HepG2 (cell line): ENCODE results near the gene SART1. TPM values are rescaled to one million over a fixed set of nuclear protein-coding genes. Genes with fewer than 3 reads are reported as not detected.

Experiments used
- ATF1 ChIP-seq: IDR thresholded peaks from 2 replicates; pipeline ENCODE4 v1.6.1; 2016; ENCODE audit warnings: mild to moderate bottlenecking, control low read depth
- CCDC6 ChIP-seq: sonication (generic); formaldehyde crosslinking; IDR thresholded peaks from 2 replicates; pipeline ENCODE4 v1.8.1; 2022; ENCODE audit warnings: mild to moderate bottlenecking, missing genetic modification reagents, moderate library complexity
- HIVEP1 ChIP-seq: sonication (generic); formaldehyde crosslinking; IDR thresholded peaks from 2 replicates; pipeline ENCODE4 v1.4.0; 2020; ENCODE audit warnings: mild to moderate bottlenecking, missing genetic modification reagents
- NBN ChIP-seq: fragments of 450-650 bp; conservative IDR thresholded peaks from 2 replicates; pipeline ENCODE4 v1.6.1; 2017
- NKX3-1 ChIP-seq: sonication (generic); formaldehyde crosslinking; IDR thresholded peaks from 2 replicates; pipeline ENCODE4 v1.5.0; 2020; ENCODE audit warnings: missing genetic modification reagents
- SATB2 ChIP-seq: sonication (generic); formaldehyde crosslinking; IDR thresholded peaks from 2 replicates; pipeline ENCODE4 v1.5.0; 2020; ENCODE audit warnings: missing genetic modification reagents
- ZNF33A ChIP-seq: sonication (generic); formaldehyde crosslinking; IDR thresholded peaks from 2 replicates; pipeline ENCODE4 v1.5.1; 2020; ENCODE audit warnings: missing genetic modification reagents, mild to moderate bottlenecking, moderate library complexity, borderline replicate concordance
- ZNF572 ChIP-seq: sonication (generic); formaldehyde crosslinking; IDR thresholded peaks from 2 replicates; pipeline ENCODE4 v1.5.1; 2020; ENCODE audit warnings: mild to moderate bottlenecking, missing genetic modification reagents
- ZNF7 ChIP-seq: IDR thresholded peaks from 2 replicates; pipeline ENCODE4 v1.6.1; 2016; ENCODE audit warnings: missing biosample characterization, missing genetic modification reagents
- polyA plus RNA-seq, 8 experiments: library from polyadenylated mRNA; depleted of rRNA in 3 of 8; stranded (reverse) in 7 of 8; unstranded in 1 of 8; fragments of >200 nt; fragmentation: Illumina TruSeq in 4 of 8; extraction: Trizol in 4 of 8; gene quantifications; 2 replicates each; pipeline versions ENCODE4 v1.2.1 to v1.2.3, GENCODE V29; 2011 to 2016; ENCODE audit warnings: low read depth in 4 of 8, missing spikeins in 1 of 8, mixed read lengths in 1 of 8; ENCODE audit not compliant: insufficient read depth in 1 of 8
- total RNA-seq, 5 experiments: library from RNA; depleted of rRNA; stranded (reverse); fragments of >200 nt; fragmentation: Illumina TruSeq; extraction: Trizol; gene quantifications; 2 replicates each; pipeline ENCODE4 v1.2.3, GENCODE V29; 2016; ENCODE audit warnings: low read depth in 1 of 5
- TF ChIP-seq, protein P1 (sequence below): sonication (generic); formaldehyde crosslinking; conservative IDR thresholded peaks from 2 replicates; pipeline ENCODE4 v1.4.0; 2020; ENCODE audit warnings: mild to moderate bottlenecking, missing genetic modification reagents, moderate library complexity
- TF ChIP-seq, protein P2 (sequence below): sonication (generic); formaldehyde crosslinking; IDR thresholded peaks from 2 replicates; pipeline ENCODE4 v1.4.0; 2020; ENCODE audit warnings: mild to moderate bottlenecking, missing genetic modification reagents
- TF ChIP-seq, protein P3 (sequence below): sonication (generic); formaldehyde crosslinking; IDR thresholded peaks from 2 replicates; pipeline ENCODE4 v1.5.0; 2020; ENCODE audit warnings: mild to moderate bottlenecking, missing genetic modification reagents, borderline replicate concordance
- TF ChIP-seq, protein P4 (sequence below): sonication (generic); formaldehyde crosslinking; IDR thresholded peaks from 2 replicates; pipeline ENCODE4 v1.4.0; 2020; ENCODE audit warnings: missing genetic modification reagents, low read depth, mild to moderate bottlenecking, borderline replicate concordance

Gene SART1
- total and polyA plus RNA-seq, 2 of the 13 experiments (the other 11 are each of a cell fraction or from before 2014, with no cell fraction given): 11.3 to 22.5 TPM

DNA sequence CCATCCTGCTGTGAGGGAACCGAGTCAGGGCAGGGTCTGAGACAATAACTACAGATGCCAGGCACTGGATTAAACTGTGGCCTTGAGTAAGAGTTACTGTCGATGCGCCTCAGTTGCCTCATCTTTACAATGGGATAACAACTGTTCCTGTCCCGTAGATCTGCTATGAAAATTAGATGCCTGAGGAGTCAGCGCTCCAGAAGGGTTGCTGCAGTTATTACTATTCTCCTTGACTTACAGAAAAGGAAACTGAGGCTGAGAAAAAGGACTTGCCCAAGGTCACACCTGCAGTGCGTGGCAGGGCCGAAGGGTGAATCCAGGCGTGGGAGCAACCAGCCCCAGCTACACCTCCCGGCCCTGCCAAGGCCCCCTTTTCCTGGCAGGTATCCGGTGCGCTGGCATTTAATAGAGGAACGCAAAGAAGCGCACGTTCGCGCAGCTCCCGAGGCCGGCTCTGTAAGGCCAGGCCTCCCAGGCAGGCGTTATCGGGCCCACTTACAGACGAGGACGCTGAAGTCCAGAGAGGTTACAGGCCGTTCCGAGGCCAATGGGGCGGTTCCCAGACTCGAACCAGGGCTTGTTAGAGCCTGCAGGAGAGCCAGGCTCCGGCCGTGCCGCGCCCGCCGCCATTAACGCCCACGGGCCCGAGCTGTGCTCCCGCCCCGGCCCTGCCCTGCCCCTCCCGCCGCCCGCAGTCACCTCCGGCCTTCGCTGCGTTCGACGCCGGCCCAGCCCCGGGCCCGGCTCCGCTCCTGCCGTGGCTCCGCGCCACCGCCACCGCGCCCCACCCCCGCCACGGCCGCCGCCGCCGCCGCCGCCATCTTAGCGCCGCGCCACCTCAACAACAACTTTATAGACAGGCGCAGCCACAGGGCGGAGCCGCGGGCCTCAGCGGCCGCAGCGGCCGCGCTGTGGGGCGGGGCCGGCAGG is 43.1 kb upstream of the SART1 start, which contains the start of gene C11orf68 (continued):
- TF ChIP-seq ATF1: no peak
- peak; percentile 8; the same call in 1 of the 2 replicates for TF ChIP-seq ZNF572 (CRISPR knock-in tag)
- TF ChIP-seq, protein P1, sequence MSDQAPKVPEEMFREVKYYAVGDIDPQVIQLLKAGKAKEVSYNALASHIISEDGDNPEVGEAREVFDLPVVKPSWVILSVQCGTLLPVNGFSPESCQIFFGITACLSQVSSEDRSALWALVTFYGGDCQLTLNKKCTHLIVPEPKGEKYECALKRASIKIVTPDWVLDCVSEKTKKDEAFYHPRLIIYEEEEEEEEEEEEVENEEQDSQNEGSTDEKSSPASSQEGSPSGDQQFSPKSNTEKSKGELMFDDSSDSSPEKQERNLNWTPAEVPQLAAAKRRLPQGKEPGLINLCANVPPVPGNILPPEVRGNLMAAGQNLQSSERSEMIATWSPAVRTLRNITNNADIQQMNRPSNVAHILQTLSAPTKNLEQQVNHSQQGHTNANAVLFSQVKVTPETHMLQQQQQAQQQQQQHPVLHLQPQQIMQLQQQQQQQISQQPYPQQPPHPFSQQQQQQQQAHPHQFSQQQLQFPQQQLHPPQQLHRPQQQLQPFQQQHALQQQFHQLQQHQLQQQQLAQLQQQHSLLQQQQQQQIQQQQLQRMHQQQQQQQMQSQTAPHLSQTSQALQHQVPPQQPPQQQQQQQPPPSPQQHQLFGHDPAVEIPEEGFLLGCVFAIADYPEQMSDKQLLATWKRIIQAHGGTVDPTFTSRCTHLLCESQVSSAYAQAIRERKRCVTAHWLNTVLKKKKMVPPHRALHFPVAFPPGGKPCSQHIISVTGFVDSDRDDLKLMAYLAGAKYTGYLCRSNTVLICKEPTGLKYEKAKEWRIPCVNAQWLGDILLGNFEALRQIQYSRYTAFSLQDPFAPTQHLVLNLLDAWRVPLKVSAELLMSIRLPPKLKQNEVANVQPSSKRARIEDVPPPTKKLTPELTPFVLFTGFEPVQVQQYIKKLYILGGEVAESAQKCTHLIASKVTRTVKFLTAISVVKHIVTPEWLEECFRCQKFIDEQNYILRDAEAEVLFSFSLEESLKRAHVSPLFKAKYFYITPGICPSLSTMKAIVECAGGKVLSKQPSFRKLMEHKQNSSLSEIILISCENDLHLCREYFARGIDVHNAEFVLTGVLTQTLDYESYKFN (CRISPR knock-in tag): no peak
- 0 out of 2 replicates have a peak, but pooled peaks have one; percentile 64 for TF ChIP-seq ZNF33A (CRISPR knock-in tag)
- TF ChIP-seq HIVEP1 (CRISPR knock-in tag): no peak
- TF ChIP-seq, protein P2, sequence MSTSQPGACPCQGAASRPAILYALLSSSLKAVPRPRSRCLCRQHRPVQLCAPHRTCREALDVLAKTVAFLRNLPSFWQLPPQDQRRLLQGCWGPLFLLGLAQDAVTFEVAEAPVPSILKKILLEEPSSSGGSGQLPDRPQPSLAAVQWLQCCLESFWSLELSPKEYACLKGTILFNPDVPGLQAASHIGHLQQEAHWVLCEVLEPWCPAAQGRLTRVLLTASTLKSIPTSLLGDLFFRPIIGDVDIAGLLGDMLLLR (CRISPR knock-in tag): no peak
- TF ChIP-seq CCDC6 (CRISPR knock-in tag): 0 out of 2 replicates have a peak, but pooled peaks have one; percentile 34
- no peak for TF ChIP-seq SATB2 (CRISPR knock-in tag)
- TF ChIP-seq, protein P3, sequence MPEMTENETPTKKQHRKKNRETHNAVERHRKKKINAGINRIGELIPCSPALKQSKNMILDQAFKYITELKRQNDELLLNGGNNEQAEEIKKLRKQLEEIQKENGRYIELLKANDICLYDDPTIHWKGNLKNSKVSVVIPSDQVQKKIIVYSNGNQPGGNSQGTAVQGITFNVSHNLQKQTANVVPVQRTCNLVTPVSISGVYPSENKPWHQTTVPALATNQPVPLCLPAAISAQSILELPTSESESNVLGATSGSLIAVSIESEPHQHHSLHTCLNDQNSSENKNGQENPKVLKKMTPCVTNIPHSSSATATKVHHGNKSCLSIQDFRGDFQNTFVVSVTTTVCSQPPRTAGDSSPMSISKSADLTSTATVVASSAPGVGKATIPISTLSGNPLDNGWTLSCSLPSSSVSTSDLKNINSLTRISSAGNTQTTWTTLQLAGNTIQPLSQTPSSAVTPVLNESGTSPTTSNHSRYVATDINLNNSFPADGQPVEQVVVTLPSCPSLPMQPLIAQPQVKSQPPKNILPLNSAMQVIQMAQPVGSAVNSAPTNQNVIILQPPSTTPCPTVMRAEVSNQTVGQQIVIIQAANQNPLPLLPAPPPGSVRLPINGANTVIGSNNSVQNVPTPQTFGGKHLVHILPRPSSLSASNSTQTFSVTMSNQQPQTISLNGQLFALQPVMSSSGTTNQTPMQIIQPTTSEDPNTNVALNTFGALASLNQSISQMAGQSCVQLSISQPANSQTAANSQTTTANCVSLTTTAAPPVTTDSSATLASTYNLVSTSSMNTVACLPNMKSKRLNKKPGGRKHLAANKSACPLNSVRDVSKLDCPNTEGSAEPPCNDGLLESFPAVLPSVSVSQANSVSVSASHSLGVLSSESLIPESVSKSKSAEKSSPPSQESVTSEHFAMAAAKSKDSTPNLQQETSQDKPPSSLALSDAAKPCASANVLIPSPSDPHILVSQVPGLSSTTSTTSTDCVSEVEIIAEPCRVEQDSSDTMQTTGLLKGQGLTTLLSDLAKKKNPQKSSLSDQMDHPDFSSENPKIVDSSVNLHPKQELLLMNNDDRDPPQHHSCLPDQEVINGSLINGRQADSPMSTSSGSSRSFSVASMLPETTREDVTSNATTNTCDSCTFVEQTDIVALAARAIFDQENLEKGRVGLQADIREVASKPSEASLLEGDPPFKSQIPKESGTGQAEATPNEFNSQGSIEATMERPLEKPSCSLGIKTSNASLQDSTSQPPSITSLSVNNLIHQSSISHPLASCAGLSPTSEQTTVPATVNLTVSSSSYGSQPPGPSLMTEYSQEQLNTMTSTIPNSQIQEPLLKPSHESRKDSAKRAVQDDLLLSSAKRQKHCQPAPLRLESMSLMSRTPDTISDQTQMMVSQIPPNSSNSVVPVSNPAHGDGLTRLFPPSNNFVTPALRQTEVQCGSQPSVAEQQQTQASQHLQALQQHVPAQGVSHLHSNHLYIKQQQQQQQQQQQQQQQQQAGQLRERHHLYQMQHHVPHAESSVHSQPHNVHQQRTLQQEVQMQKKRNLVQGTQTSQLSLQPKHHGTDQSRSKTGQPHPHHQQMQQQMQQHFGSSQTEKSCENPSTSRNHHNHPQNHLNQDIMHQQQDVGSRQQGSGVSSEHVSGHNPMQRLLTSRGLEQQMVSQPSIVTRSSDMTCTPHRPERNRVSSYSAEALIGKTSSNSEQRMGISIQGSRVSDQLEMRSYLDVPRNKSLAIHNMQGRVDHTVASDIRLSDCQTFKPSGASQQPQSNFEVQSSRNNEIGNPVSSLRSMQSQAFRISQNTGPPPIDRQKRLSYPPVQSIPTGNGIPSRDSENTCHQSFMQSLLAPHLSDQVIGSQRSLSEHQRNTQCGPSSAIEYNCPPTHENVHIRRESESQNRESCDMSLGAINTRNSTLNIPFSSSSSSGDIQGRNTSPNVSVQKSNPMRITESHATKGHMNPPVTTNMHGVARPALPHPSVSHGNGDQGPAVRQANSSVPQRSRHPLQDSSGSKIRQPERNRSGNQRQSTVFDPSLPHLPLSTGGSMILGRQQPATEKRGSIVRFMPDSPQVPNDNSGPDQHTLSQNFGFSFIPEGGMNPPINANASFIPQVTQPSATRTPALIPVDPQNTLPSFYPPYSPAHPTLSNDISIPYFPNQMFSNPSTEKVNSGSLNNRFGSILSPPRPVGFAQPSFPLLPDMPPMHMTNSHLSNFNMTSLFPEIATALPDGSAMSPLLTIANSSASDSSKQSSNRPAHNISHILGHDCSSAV (CRISPR knock-in tag): no peak
- TF ChIP-seq NBN: no peak
- no peak for TF ChIP-seq ZNF7 (CRISPR knock-in tag)
- TF ChIP-seq NKX3-1: no peak
- TF ChIP-seq, protein P4, sequence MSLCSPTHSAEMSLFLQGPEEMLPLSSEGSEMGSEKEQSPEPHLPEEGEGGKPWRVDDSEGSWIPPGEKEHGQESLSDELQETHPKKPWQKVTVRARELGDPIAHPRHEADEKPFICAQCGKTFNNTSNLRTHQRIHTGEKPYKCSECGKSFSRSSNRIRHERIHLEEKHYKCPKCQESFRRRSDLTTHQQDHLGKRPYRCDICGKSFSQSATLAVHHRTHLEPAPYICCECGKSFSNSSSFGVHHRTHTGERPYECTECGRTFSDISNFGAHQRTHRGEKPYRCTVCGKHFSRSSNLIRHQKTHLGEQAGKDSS (CRISPR knock-in tag): no peak
